ENCODE data around the gene NRBF2.

GRCh38 chr10:63200431-63200830 lies 67.3 kb downstream of the NRBF2 start:
- TF ChIP-seq SMC3 (IDR thresholded peaks at IDR 0.05; ENCODE audit: low read depth, low read length) (no peak), RCOR1 (IDR thresholded peaks at IDR 0.05; ENCODE audit: insufficient replicate concordance, low read length) (no peak), MAZ (IDR thresholded peaks at IDR 0.05; ENCODE audit: borderline replicate concordance, low read depth, low read length) (no peak), RAD21 (IDR thresholded peaks at IDR 0.05; ENCODE audit: low read length) (no peak), MAFK (IDR thresholded peaks at IDR 0.05; ENCODE audit: low read depth, low read length) (no peak), POLR2A (IDR thresholded peaks at IDR 0.05; ENCODE audit: low read depth, low read length) (no peak), NFE2L2 (IDR thresholded peaks at IDR 0.05; ENCODE audit: low read depth, low read length) (no peak), RFX5 (IDR thresholded peaks at IDR 0.05; ENCODE audit: low read depth, low read length) (no peak), MXI1 (IDR thresholded peaks at IDR 0.05; ENCODE audit: borderline replicate concordance, low read depth, low read length) (no peak), FOS (IDR thresholded peaks at IDR 0.05; ENCODE audit: low read depth, low read length) (no peak), BHLHE40 (IDR thresholded peaks at IDR 0.05; ENCODE audit: low read depth, low read length) (no peak), CEBPB (IDR thresholded peaks at IDR 0.05; ENCODE audit: low read depth, low read length) (no peak)
- TF ChIP-seq, protein P1, sequence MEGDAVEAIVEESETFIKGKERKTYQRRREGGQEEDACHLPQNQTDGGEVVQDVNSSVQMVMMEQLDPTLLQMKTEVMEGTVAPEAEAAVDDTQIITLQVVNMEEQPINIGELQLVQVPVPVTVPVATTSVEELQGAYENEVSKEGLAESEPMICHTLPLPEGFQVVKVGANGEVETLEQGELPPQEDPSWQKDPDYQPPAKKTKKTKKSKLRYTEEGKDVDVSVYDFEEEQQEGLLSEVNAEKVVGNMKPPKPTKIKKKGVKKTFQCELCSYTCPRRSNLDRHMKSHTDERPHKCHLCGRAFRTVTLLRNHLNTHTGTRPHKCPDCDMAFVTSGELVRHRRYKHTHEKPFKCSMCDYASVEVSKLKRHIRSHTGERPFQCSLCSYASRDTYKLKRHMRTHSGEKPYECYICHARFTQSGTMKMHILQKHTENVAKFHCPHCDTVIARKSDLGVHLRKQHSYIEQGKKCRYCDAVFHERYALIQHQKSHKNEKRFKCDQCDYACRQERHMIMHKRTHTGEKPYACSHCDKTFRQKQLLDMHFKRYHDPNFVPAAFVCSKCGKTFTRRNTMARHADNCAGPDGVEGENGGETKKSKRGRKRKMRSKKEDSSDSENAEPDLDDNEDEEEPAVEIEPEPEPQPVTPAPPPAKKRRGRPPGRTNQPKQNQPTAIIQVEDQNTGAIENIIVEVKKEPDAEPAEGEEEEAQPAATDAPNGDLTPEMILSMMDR (conservative IDR thresholded peaks at IDR 0.05; ENCODE audit: low read depth, low read length) = no peak
- TF ChIP-seq, protein P2, sequence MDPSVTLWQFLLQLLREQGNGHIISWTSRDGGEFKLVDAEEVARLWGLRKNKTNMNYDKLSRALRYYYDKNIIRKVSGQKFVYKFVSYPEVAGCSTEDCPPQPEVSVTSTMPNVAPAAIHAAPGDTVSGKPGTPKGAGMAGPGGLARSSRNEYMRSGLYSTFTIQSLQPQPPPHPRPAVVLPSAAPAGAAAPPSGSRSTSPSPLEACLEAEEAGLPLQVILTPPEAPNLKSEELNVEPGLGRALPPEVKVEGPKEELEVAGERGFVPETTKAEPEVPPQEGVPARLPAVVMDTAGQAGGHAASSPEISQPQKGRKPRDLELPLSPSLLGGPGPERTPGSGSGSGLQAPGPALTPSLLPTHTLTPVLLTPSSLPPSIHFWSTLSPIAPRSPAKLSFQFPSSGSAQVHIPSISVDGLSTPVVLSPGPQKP (IDR thresholded peaks at IDR 0.05; ENCODE audit: borderline replicate concordance, low read depth, low read length) = no peak

All from IMR-90 (cell line).